H1 (cell line): ENCODE data around the gene MGAT5. TPM values are rescaled to one million over a fixed set of nuclear protein-coding genes. Genes with fewer than 3 reads are reported as not detected.

Source experiments
- CTCF ChIA-PET: fragments of 300-600 bp; sonication (Branson Sonifier 250); formaldehyde crosslinking; loops from one replicate; lab custom pipeline; 2021; ENCODE audit not compliant: partially characterized antibody; lab: Charles Lee
- POLR2A ChIA-PET: fragments of 300-600 bp; sonication (Branson Sonifier 250); formaldehyde crosslinking; loops from one replicate; lab custom pipeline; 2021; ENCODE audit warnings: inconsistent platforms; ENCODE audit not compliant: partially characterized antibody; lab: Charles Lee
- DNase-seq, 2 experiments: peaks; one replicate each; pipeline versions ENCODE4 v3.0.0 to v3.0.0-alpha.2; 2010 to 2022; ENCODE audit warnings: low spot score in 2 of 2, low read depth in 1 of 2, mixed read lengths in 1 of 2
- FAIRE-seq: peaks from 2 replicates; lab custom pipeline; 2011; peaks lifted over from hg19 to GRCh38; lab: Jason Lieb, UNC
- H2AFZ ChIP-seq: 2 replicates; pipeline ENCODE4 v1.8.1; 2012; ENCODE audit warnings: low read length, inconsistent platforms
- H2AK5ac ChIP-seq: 2 replicates; pipeline ENCODE4 v1.6.1; 2013; ENCODE audit warnings: low read depth, low read length
- H2BK120ac ChIP-seq: replicated peaks from 2 replicates; pipeline ENCODE3; 2013; ENCODE audit warnings: low read depth, low read length, inconsistent platforms
- H2BK12ac ChIP-seq: 2 replicates; pipeline ENCODE4 v1.6.1; 2013; ENCODE audit warnings: low read depth, low read length
- H2BK15ac ChIP-seq: 2 replicates; pipeline ENCODE4 v1.6.1; 2013; ENCODE audit warnings: low read length
- H2BK20ac ChIP-seq: 2 replicates; pipeline ENCODE4 v1.6.1; 2013; ENCODE audit warnings: low read length
- H2BK5ac ChIP-seq: 2 replicates; pipeline ENCODE4 v1.6.1; 2013; ENCODE audit warnings: low read depth, low read length
- H3K14ac ChIP-seq: 2 replicates; pipeline ENCODE4 v1.6.1; 2013; ENCODE audit warnings: inconsistent platforms; ENCODE audit not compliant: insufficient read length
- H3K18ac ChIP-seq: 2 replicates; pipeline ENCODE4 v1.6.1; 2013; ENCODE audit warnings: low read length; ENCODE audit errors: extremely low read depth
- H3K23ac ChIP-seq: 2 replicates; pipeline ENCODE4 v1.6.1; 2013; ENCODE audit warnings: inconsistent platforms; ENCODE audit not compliant: insufficient read length
- H3K23me2 ChIP-seq: 2 replicates; pipeline ENCODE4 v1.6.1; 2013; ENCODE audit warnings: low read depth, low read length
- H3K27ac ChIP-seq: 2 replicates; pipeline ENCODE4 v1.6.1; 2011; ENCODE audit warnings: low read depth, low read length, inconsistent platforms
- H3K27me3 ChIP-seq, 4 experiments: replicated peaks in 1 of 4; 1 replicate in 1 of 4; 2 replicates in 3 of 4; pipeline versions ENCODE4 v1.6.1 to v1.8.1; 2011 to 2013; ENCODE audit warnings: low read length in 3 of 4, mild to moderate bottlenecking in 3 of 4, inconsistent platforms in 2 of 4, mixed read lengths in 2 of 4, moderate library complexity in 1 of 4; ENCODE audit not compliant: control insufficient read depth in 3 of 4, insufficient read depth in 3 of 4; ENCODE audit errors: extremely low read depth in 1 of 4
- H3K36me3 ChIP-seq, 4 experiments: 2 replicates each; pipeline versions ENCODE4 v1.6.1 to v1.8.1; 2011 to 2013; ENCODE audit warnings: mild to moderate bottlenecking in 4 of 4, low read length in 3 of 4, moderate library complexity in 2 of 4, control low read depth in 1 of 4, inconsistent platforms in 1 of 4; ENCODE audit not compliant: insufficient read depth in 4 of 4, control insufficient read depth in 2 of 4
- H3K4ac ChIP-seq: replicated peaks from 2 replicates; pipeline ENCODE3; 2013; ENCODE audit warnings: low read length, low read depth, mixed read lengths, inconsistent platforms; ENCODE audit not compliant: insufficient read length
- H3K4me1 ChIP-seq, 4 experiments: replicated peaks in 1 of 4; 1 replicate in 1 of 4; 2 replicates in 3 of 4; pipeline versions ENCODE4 v1.6.1 to v1.8.1; 2011 to 2013; ENCODE audit warnings: low read length in 3 of 4, inconsistent platforms in 2 of 4, mixed read lengths in 1 of 4; ENCODE audit not compliant: insufficient read depth in 4 of 4, control insufficient read depth in 3 of 4
- H3K4me2 ChIP-seq, 2 experiments: 2 replicates each; pipeline versions ENCODE4 v1.6.1 to v1.8.1; 2011 to 2013; ENCODE audit warnings: low read depth in 2 of 2, low read length in 2 of 2, control low read depth in 1 of 2, inconsistent platforms in 1 of 2, mild to moderate bottlenecking in 1 of 2; ENCODE audit not compliant: insufficient read depth in 1 of 2
- H3K4me3 ChIP-seq, 4 experiments: fragments of 200-600, 300-600 bp in 1 of 4; sonication (generic), shearing (Covaris generic), sonication (Bioruptor Twin) in 1 of 4; 2 replicates each; pipeline versions ENCODE4 v1.5.1 to v1.8.1; 2011 to 2016; ENCODE audit warnings: low read length in 4 of 4, low read depth in 3 of 4, control low read depth in 2 of 4, inconsistent platforms in 2 of 4, mild to moderate bottlenecking in 2 of 4, mixed read lengths in 1 of 4, moderate library complexity in 1 of 4; ENCODE audit not compliant: insufficient read depth in 2 of 4; ENCODE audit errors: extremely low read depth in 1 of 4
- H3K56ac ChIP-seq: replicated peaks from 2 replicates; pipeline ENCODE3; 2013; ENCODE audit warnings: low read depth, mild to moderate bottlenecking, mixed read lengths, low read length, inconsistent platforms; ENCODE audit not compliant: insufficient read length
- H3K79me1 ChIP-seq: 2 replicates; pipeline ENCODE4 v1.6.1; 2013; ENCODE audit warnings: low read depth, low read length, control low read depth
- H3K79me2 ChIP-seq, 2 experiments: 2 replicates each; pipeline versions ENCODE4 v1.6.1 to v1.8.1; 2012 to 2013; ENCODE audit warnings: low read length in 2 of 2, mild to moderate bottlenecking in 2 of 2, inconsistent platforms in 1 of 2; ENCODE audit not compliant: insufficient read depth in 2 of 2, control insufficient read depth in 1 of 2
- H3K9ac ChIP-seq, 4 experiments: replicated peaks in 1 of 4; 1 replicate in 1 of 4; 2 replicates in 3 of 4; pipeline versions ENCODE4 v1.6.1 to v1.8.1; 2011 to 2013; ENCODE audit warnings: low read depth in 3 of 4, low read length in 3 of 4, control low read depth in 2 of 4, mild to moderate bottlenecking in 2 of 4, moderate library complexity in 2 of 4, inconsistent platforms in 1 of 4; ENCODE audit errors: extremely low read depth in 1 of 4
- H3K9me3 ChIP-seq, 2 experiments: 2 replicates each; pipeline versions ENCODE4 v1.6.1 to v1.8.1; 2012 to 2013; ENCODE audit warnings: mild to moderate bottlenecking in 2 of 2, moderate library complexity in 2 of 2, control low read depth in 1 of 2, inconsistent platforms in 1 of 2, low read depth in 1 of 2, low read length in 1 of 2, mixed read lengths in 1 of 2; ENCODE audit not compliant: insufficient read depth in 2 of 2
- H4K20me1 ChIP-seq, 2 experiments: replicated peaks in 1 of 2; 2 replicates each; pipeline versions ENCODE3 to v1.8.1; 2011 to 2013; ENCODE audit warnings: inconsistent platforms in 2 of 2, low read length in 2 of 2, mild to moderate bottlenecking in 1 of 2; ENCODE audit not compliant: insufficient read depth in 2 of 2, control insufficient read depth in 1 of 2
- H4K5ac ChIP-seq: 2 replicates; pipeline ENCODE4 v1.6.1; 2013; ENCODE audit warnings: low read length, low read depth, mixed read lengths, inconsistent platforms; ENCODE audit not compliant: insufficient read length
- H4K8ac ChIP-seq: 2 replicates; pipeline ENCODE4 v1.8.0; 2013; ENCODE audit warnings: mild to moderate bottlenecking, moderate library complexity, low read length, inconsistent platforms; ENCODE audit not compliant: insufficient read depth; ENCODE audit errors: extremely low read depth
- H4K91ac ChIP-seq: replicated peaks from 2 replicates; pipeline ENCODE3; 2013; ENCODE audit warnings: low read length, mixed read lengths, inconsistent platforms; ENCODE audit not compliant: insufficient read length
- CEBPB ChIP-seq: IDR thresholded peaks from 2 replicates; pipeline ENCODE4 v1.6.1; 2012; ENCODE audit warnings: low read depth, low read length
- EP300 ChIP-seq, 2 experiments: IDR thresholded peaks; 1 replicate in 1 of 2; 2 replicates in 1 of 2; pipeline ENCODE4 v1.6.1; 2011 to 2012; ENCODE audit warnings: low read depth in 2 of 2, low read length in 2 of 2, mild to moderate bottlenecking in 2 of 2, borderline replicate concordance in 1 of 2, inconsistent platforms in 1 of 2, moderate library complexity in 1 of 2
- KDM5A ChIP-seq: fragments of 200-600 bp; IDR thresholded peaks from 2 replicates; pipeline ENCODE4 v1.7.1; 2012; ENCODE audit warnings: mild to moderate bottlenecking, low read length, inconsistent platforms, mixed read lengths
- MAFK ChIP-seq: IDR thresholded peaks from 2 replicates; pipeline ENCODE4 v1.6.1; 2012; ENCODE audit warnings: low read depth, mild to moderate bottlenecking, improper control_type of control experiment, low read length
- NANOG ChIP-seq: IDR thresholded peaks from 2 replicates; pipeline ENCODE4 v1.6.1; 2011; ENCODE audit warnings: low read length, low read depth, mild to moderate bottlenecking, inconsistent platforms; ENCODE audit not compliant: insufficient read depth, poor library complexity, severe bottlenecking
- POU5F1 ChIP-seq: IDR thresholded peaks from 2 replicates; pipeline ENCODE4 v1.6.1; 2011; ENCODE audit warnings: low read depth, mild to moderate bottlenecking, low read length, moderate library complexity
- RNF2 ChIP-seq: fragments of 200-900, 300-1000 bp; sonication (generic); IDR thresholded peaks from 2 replicates; pipeline ENCODE4 v1.7.1; 2016; ENCODE audit warnings: borderline replicate concordance, low read depth, mild to moderate bottlenecking, antibody characterized with exemption, low read length; ENCODE audit not compliant: poor library complexity, severe bottlenecking; ENCODE audit errors: missing control alignments
- TAF1 ChIP-seq: IDR thresholded peaks from 2 replicates; pipeline ENCODE4 v1.6.1; 2011; ENCODE audit warnings: mild to moderate bottlenecking, low read depth, low read length
- WGBS, 2 experiments: shearing (Covaris generic) in 1 of 2; methylation state at CpG; one replicate each; pipeline versions ENCODE4 v1.1.6 to v1.1.7; 2013 to 2015; ENCODE audit warnings: low lambda C conversion rate in 2 of 2, mixed read lengths in 2 of 2, inconsistent platforms in 1 of 2, low coverage in 1 of 2, missing lambda C conversion rate in 1 of 2; ENCODE audit not compliant: insufficient replicate concordance in 2 of 2, insufficient coverage in 1 of 2, insufficient read length in 1 of 2; ENCODE audit errors: extremely low coverage in 1 of 2, missing lambda C conversion rate in 1 of 2; 5-methylcytosine and 5-hydroxymethylcytosine counted together
- polyA plus RNA-seq, 7 experiments: library from polyadenylated mRNA; depleted of rRNA in 3 of 7; stranded (reverse) in 5 of 7; unstranded in 2 of 7; fragments of >200 nt in 5 of 7; fragments of 200-250 nt in 2 of 7; gene quantifications; 1 replicate in 5 of 7; 2 replicates in 1 of 7; 4 replicates in 1 of 7; pipeline versions ENCODE4 v1.2.1 to v1.2.3, GENCODE V29; 2011 to 2013; ENCODE audit warnings: missing spikeins in 2 of 7, mixed read lengths in 2 of 7
- total RNA-seq: library from RNA; stranded (reverse); fragmentation: NEBNext Ultra II Directional; extraction: Animal tissue kit (Norgen Biotek cat#: 25700); gene quantifications from 2 replicates; pipeline ENCODE4 v1.2.1, GENCODE V29; 2021
- TF ChIP-seq, protein P1 (sequence below): IDR thresholded peaks from 2 replicates; pipeline ENCODE4 v1.6.1; 2012; ENCODE audit warnings: inconsistent platforms

Gene MGAT5
- total and polyA plus RNA-seq, 2 of the 8 experiments (the other 6 are each of a cell fraction or from before 2014, with no cell fraction given): 11.2 to 49.2 TPM

DNA sequence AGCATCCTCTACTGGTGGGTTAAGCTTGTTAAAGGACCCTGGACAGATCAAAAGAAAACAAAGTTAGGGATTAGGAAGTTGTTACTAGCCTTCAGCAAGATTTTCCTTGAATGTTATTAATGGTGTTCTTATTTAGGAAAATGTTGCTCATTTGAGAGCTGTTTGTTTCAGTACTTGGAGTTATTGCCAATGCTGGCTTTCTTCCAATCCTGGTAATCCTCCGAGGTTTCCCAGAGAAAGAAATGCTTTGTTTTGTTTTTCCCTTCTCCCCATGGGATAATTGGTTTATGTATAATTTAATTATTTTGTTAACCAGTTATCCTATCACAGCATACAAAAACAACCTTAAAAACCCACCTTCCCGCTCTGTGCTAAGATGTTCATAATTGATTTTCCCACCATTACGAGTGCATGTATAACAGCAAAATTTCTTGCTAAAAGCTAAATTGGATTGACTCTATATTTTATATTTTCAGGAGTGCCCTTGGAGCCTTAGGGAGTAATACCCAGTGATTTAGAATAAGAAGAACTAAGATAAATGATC is 79.8 kb downstream of the MGAT5 start:
- H2BK5ac ChIP-seq: no peak overlapping the region
- no peak overlapping the region for H3K18ac ChIP-seq
- H3K56ac ChIP-seq: no peak overlapping the region
- no peaks in the 10 kb centered on the region for H3K4me1 ChIP-seq
- no peaks in the 10 kb centered on the region for H3K9me3 ChIP-seq
- H3K23ac ChIP-seq: no peak overlapping the region
- no peak overlapping the region for H4K5ac ChIP-seq
- no peaks in the 10 kb centered on the region for H3K79me2 ChIP-seq
- ChIA-PET CTCF (interaction anchor here (2.1 kb wide), 2 partner anchors 11 to 30 kb away, joined by 5 to 6 read pairs; no protein-coding TSS in a partner anchor), POLR2A (no interaction called here)
- no peak overlapping the region for H3K14ac ChIP-seq
- WGBS, 2 experiments: 93% methylated on average over 3 of the region's 3 CpGs; no CpG with 5 or more reads in 1 of the 2 experiments
- no peak overlapping the region for H2BK12ac ChIP-seq
- H2AK5ac ChIP-seq: no peak overlapping the region
- no peak overlapping the region for H2BK120ac ChIP-seq
- no peak overlapping the region for H2AFZ ChIP-seq
- H3K79me1 ChIP-seq: no peaks in the 10 kb centered on the region
- no peak overlapping the region for H2BK15ac ChIP-seq
- no peaks in the 10 kb centered on the region for H4K20me1 ChIP-seq
- H3K27me3 ChIP-seq: no peaks in the 10 kb centered on the region
- FAIRE-seq (no peak), DNase-seq (no peak)
- no peak overlapping the region for H4K91ac ChIP-seq
- H3K4ac ChIP-seq: no peak overlapping the region
- H3K23me2 ChIP-seq: no peaks in the 10 kb centered on the region
- no peak overlapping the region for H3K9ac ChIP-seq
- no peak overlapping the region for H3K27ac ChIP-seq
- no peak overlapping the region for H3K4me3 ChIP-seq
- no peak overlapping the region for H3K4me2 ChIP-seq
- no peak overlapping the region for H2BK20ac ChIP-seq
- H4K8ac ChIP-seq: no peak overlapping the region
- peaks cover 0 to 6% (median 0%) of the 10 kb centered on the region in 4 experiments; a peak in 1 of 8 replicates for H3K36me3 ChIP-seq
- TF ChIP-seq TAF1 (no peak), RNF2 (no peak), CEBPB (no peak), NANOG (no peak), MAFK (no peak), EP300 (IDR thresholded peaks at IDR 0.05; ENCODE audit: borderline replicate concordance in 1 of 2, low read depth in 2 of 2, low read length in 2 of 2) (no peak), KDM5A (no peak), POU5F1 (no peak)
- TF ChIP-seq, protein P1, sequence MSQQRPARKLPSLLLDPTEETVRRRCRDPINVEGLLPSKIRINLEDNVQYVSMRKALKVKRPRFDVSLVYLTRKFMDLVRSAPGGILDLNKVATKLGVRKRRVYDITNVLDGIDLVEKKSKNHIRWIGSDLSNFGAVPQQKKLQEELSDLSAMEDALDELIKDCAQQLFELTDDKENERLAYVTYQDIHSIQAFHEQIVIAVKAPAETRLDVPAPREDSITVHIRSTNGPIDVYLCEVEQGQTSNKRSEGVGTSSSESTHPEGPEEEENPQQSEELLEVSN: no peak
